ENCODE data around the gene TMIE.

The TMIE gene

DNA sequence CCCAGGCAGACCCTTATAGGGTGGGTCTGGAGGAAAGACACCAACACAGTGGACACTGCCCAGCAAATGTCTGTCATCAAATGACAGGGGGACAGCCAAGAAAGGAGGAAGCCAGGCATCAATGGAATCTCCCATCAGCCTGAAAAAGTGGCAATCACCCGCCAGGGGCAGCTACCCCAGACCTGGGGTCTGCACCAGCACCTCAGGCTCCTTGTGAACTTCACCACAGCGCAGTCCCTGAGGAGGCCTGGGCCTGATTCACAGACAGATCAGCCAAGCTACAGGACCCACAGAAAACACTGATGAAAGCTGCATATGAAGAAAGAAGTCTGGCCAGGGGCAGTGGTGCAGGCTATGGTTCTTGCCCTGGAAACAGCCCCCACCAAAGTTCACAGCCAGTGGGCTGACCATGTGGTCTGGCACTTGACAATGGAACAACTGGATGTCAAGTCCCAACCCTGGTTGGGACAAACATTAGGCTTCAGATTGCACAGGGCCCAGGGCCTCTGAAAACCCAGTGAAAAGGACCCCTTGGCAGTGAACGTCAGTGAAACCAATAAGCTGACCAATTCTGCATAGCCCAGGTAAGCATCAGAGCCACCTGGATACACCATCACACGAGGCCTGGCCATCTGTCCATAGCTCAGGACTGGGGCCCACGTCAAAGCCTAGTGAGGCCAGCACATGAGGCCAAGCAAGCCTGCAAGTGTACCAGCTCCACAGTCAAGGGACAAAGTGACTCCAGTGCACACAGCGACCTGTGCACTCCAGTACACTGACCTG is 36.8 kb upstream of the TMIE start:
- H3K9me3 ChIP-seq (ENCODE audit: severe bottlenecking), result no peaks in the 10 kb centered on the region
- H3K4me3 ChIP-seq (ENCODE audit: low read depth, low read length), result no peak overlapping the region
- H3K27ac ChIP-seq, result no peak overlapping the region
- TF ChIP-seq CTCF (IDR thresholded peaks at IDR 0.05; ENCODE audit: low read depth, low read length), result no peak
- no peak for DNase-seq
- H3K36me3 ChIP-seq, result no peaks in the 10 kb centered on the region
- H3K27me3 ChIP-seq (ENCODE audit: insufficient read depth, low read depth, severe bottlenecking), result no peaks in the 10 kb centered on the region

GRCh38 chr3:46664971-46665762 is 36.0 kb upstream of the TMIE start:
- Histone ChIP-seq H3K9me3 (ENCODE audit: severe bottlenecking) (no peaks in the 10 kb centered on the region), H3K27ac (no peak overlapping the region), H3K36me3 (no peaks in the 10 kb centered on the region), H3K4me3 (ENCODE audit: low read depth, low read length) (no peak overlapping the region), H3K27me3 (ENCODE audit: insufficient read depth, low read depth, severe bottlenecking) (no peaks in the 10 kb centered on the region)
- DNase-seq, result no peak
- TF ChIP-seq CTCF (IDR thresholded peaks at IDR 0.05; ENCODE audit: low read depth, low read length), result no peak

- no peaks in the 10 kb centered on the region for H3K36me3 ChIP-seq
- H3K9me3 ChIP-seq (ENCODE audit: severe bottlenecking), result no peaks in the 10 kb centered on the region
- H3K4me3 ChIP-seq (ENCODE audit: low read depth, low read length), result no peak overlapping the region
- DNase-seq, result no peak
- no peak for TF ChIP-seq CTCF (IDR thresholded peaks at IDR 0.05; ENCODE audit: low read depth, low read length)
- H3K27ac ChIP-seq, result no peak overlapping the region
- H3K27me3 ChIP-seq (ENCODE audit: insufficient read depth, low read depth, severe bottlenecking), result no peaks in the 10 kb centered on the region
Measured at GRCh38 chr3:46665763-46666452, 35.3 kb upstream of the TMIE start.

DNA sequence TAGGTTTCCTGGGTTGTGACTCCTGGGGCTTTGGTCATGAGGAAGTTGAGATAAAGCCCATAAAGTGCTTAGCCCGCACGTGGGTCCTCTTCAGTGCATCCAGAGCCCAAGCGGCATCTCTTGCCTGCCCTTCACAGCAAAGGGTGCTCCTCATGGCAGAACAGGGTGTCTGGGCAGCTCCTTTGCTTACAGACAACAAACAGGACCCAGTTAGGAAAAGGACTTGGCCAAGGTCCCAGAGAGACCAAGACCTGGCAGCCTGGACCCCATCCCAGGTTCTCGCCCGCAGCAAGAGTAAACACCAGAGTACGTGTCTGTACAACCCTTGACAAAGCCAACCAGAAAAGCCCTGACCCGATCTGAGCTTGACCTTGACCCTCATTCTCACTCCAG is 34.7 kb upstream of the TMIE start:
- Histone ChIP-seq H3K9me3 (ENCODE audit: severe bottlenecking) (no peaks in the 10 kb centered on the region), H3K36me3 (no peaks in the 10 kb centered on the region), H3K4me3 (ENCODE audit: low read depth, low read length) (no peak overlapping the region), H3K27ac (no peak overlapping the region), H3K27me3 (ENCODE audit: insufficient read depth, low read depth, severe bottlenecking) (no peaks in the 10 kb centered on the region)
- no peak for DNase-seq
- no peak for TF ChIP-seq CTCF (IDR thresholded peaks at IDR 0.05; ENCODE audit: low read depth, low read length)

DNA sequence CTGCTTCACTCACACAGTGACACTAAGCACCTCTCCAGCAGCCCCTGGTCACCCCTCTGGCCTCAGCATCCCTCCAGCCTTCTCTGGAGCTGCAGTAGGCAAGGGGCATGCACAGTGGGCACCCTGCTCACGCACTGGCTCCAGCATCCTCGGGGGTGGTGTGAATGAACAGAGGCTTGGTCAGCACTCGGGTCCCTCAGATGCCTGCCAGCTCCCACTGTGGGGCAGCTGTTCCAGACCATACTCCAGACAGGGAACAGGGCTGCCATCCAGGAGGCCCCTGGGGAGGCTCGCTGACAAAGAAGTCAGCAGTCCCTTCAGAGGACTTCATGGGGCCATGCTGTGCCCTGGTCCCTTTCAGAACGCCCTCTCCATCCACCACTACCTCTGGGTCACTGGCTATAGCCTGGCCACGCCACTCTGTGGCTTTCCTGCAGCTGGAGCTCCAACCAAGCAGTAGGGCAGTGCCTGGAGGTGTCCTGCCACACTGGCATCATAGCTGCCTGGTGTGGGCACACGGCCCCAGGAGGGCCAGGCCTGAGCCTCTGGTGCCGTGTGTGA is 34.1 kb upstream of the TMIE start:
- H3K4me3 ChIP-seq (ENCODE audit: low read depth, low read length), result no peak overlapping the region
- H3K9me3 ChIP-seq (ENCODE audit: severe bottlenecking), result no peaks in the 10 kb centered on the region
- no peaks in the 10 kb centered on the region for H3K27me3 ChIP-seq (ENCODE audit: insufficient read depth, low read depth, severe bottlenecking)
- no peak for DNase-seq
- H3K27ac ChIP-seq, result no peak overlapping the region
- H3K36me3 ChIP-seq, result no peaks in the 10 kb centered on the region
- TF ChIP-seq CTCF (IDR thresholded peaks at IDR 0.05; ENCODE audit: low read depth, low read length), result no peak
